DLD1 (cell line): ENCODE data around the gene ELMO1.

Experiments used
- in situ Hi-C: cut with HindIII; loops from 2 replicates; pipeline ENCODE4 v1.10.0; 2017; ENCODE audit warnings: low sequenced_read_pairs

ELMO1 gene

DNA sequence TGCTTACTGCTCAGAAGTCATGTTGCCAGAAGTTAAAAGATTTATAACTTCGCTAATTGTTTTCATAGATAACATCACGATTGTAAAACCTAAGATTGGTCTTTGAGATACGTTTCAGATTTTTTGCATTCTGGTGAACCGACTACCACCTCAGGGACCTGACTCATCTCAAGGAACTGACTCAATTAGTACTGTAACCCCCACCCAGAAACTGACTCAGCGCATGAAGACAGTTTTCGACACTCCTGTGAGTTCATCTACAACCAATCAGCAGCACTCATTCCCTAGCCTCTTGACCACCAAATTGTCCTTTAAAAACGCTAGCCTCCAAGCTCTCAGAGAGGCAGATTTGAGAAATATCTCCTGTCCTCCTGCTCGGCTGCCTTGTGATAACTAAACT, 72.3 kb downstream of the ELMO1 start:
- in situ Hi-C loops: no loop called here

DNA sequence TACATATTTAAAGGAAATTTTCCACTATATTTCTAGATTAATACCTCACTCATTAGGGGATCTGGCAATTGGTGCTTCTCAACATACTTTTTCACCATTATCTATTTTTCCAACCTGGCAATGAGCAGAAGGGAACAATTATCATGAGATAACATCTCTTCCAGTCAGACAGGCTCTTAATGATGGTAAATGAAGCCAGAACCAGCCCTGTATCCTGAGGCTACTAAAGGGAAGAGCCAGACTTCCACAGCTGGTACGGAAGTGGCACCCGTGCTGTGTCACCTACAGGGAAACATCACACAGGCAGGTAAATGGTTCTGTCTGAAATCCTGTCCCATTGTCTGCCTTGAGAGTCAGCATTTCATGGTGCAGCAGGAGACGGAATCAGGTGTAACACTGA, 75.9 kb downstream of the ELMO1 start:
- in situ Hi-C loops: no loop called here

DNA sequence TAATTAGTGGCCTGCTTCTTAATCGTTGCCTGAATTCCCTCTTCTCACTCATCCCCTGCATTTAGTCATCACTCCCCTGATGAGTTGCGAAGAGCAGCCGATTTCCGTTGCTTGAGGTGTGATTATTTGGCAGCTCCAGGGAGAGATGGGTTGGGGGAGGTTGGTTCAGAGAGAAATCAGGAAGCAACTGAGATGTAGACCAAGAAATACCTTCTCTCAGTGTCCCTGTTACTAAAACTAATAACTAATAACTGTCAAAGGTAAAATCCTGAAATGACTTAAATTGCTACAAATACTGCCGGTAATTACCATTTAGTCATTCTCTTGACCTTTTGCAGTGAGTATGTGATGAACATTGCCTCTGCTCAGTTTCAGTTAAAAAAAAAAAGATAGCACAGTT, 76.9 kb downstream of the ELMO1 start:
- in situ Hi-C loops: no loop called here

DNA sequence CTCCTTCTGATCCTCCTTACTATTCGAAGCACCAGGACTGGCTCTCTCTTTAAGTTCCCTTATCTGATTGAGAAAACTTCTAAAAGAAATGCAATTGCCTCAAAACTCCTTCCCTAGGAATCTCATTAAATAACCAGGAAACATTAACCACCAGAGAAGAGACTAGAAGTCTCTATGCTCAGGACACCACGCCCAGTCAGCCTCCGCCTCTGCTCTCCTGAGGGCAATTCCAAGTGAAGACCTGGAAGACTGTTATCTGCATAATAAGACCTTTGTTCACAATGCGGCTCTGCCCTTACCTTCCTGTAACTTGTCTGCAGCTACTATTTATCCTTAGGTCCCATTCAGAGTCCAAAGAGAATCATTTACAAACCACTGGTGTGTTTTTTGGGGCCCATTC, 78.8 kb downstream of the ELMO1 start:
- in situ Hi-C loops: no loop called here

DNA sequence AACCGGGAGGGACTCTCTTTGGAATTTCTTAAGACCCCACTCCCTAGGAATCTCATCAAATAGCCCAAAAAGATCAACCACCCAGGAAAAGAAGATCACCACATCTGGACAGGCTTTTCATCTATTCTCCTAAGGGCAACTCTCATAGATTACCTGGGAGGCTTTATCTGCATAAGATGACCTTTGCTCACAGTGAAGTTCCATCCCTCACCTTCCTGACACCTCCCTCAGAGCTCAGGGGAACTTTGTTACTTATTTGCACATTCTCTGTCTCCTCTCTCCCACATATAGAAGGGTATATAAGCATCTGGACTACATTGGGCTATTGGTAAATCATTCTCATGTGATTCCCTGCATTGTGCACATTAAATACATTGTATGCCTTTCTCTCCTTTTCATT, 80.1 kb downstream of the ELMO1 start:
- in situ Hi-C loops: no loop called here

DNA sequence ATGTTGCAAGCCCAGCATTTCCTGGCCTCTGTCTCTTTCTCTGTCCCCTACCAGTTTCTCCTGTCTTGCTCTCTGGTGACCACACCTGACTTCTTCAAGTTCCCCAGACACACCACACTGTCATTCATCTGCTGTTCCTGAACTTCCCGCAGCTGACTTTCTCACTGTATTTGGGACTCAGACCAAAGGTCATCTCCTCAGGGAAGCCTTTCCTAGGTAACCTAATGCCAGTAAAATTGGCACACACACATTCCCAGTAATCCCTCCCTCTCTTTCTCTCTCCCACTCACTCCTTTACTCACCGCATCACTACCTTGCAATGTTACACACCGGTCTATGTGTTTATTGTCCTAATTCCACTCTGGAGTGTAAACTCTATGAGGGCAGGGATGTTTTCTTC, 81.7 kb downstream of the ELMO1 start:
- in situ Hi-C loops: no loop called here

DNA sequence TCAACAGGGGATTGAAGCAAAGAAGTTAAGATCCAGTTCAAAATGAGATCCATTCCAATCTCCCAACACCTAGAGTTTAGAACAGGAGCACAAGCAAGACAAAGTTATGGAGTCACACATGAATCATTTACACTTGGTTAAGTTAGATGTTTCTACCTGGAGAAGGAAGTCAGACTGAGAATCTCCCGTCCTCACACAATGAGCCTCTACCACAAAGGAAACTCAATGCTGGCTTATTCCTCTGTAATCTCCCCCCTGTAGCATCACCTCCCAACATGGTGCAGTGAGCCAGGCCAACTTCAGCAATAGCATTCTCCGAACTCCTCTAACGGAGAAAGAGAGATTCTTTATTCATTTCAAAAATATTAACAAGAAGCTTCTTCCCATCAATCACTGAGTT, 82.2 kb downstream of the ELMO1 start:
- in situ Hi-C loops: no loop called here

DNA sequence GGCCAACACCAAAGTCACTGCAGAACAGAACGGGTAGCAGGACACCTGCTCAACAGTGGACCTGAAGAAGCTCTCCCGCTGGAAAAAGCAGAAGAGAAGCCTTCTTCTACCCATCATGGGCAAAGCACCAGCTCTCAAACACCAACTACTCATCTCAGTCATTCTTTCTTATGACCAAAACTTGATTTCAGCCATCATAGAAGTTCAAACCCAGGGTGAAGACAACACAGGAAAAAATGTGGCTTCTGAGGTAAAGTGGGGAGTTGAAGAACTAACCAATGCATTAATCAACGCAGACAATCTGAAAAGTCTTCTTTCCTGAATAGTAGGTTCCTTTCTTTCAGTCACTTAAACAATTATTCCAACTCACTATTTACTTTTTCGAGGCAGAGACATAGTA, 83.3 kb downstream of the ELMO1 start:
- in situ Hi-C loops: no loop called here

DNA sequence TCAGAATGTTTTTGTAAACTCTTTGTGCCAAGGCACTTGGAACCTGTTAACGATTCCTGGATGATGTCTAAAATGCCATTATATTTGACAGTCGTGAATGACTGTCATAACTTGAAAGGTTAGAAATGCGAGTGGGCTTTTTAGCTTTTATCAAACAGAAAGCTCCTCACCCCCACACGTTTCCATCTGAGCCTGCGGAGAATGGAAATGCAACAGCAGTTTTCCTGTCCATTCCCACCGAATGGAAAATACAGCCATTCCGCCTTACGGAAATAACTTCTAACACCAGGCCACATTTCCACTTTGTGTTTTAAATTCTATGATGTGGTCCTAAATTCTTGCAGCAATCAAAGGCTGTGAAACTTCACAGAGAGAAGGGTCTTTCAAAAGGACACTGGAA, 83.8 kb downstream of the ELMO1 start:
- in situ Hi-C loops: no loop called here

DNA sequence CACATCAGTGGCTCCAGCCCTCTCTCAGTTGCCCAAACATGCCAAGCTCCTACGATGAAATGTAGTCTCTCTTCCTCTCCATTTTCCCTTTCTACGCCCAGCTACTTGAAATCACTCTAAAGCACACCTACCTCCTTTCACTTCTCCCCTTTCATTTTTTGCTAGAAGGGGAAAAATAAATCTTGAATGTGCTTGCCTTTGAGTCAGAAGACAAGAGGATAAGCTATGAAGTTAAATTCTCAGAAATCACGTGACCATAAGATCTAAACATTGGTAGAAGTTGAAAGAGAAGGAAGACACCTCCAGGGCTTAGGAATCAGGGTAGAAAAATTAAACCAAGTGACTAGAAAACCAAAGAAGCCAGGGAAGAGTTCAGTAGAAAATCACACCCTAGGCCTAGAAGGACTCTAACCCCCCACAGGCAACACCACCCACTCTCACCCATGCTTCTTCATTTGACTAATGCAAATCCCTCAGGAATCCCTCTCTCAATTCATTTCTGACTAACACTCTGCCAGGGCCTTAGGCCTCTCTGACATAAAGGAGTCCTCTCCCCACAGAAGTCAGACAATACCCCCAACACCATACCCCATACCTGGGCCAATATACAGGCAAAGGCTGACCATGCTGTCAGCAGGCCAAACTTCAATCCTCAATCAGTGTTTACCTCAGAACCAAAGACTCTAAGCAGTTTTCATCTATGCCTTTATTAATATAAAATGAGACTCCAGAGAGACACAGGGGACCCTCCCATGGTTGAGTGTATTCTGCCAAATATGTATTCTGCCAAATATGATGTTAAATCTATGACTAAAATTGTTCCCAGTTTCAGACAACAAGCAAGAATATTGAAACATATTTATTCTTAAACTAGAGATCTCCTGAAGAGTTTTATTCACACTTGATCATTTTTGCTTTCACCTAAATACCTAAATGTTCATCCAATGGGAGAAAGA, 84.8 kb downstream of the ELMO1 start:
- in situ Hi-C loops: no loop called here

DNA sequence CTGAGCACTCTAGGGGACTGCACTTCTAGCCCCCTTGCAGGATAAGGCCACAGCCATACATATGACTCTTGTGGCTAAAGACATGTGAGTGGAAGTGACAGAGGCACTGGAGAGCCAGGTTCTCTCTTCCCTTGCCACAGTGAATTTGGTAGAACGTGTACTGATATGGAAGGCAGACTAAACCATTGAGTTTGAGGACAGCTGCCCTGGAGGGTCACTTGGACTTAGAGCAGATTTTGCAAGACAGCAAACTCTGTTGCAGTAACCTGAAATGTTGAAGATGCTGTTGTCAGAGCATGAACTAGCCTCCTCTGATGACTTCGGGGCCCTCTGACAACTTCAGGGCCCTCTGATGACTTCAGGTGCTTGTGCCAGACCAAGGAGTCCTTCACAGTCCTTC, 85.9 kb downstream of the ELMO1 start:
- in situ Hi-C loops: no loop called here

DNA sequence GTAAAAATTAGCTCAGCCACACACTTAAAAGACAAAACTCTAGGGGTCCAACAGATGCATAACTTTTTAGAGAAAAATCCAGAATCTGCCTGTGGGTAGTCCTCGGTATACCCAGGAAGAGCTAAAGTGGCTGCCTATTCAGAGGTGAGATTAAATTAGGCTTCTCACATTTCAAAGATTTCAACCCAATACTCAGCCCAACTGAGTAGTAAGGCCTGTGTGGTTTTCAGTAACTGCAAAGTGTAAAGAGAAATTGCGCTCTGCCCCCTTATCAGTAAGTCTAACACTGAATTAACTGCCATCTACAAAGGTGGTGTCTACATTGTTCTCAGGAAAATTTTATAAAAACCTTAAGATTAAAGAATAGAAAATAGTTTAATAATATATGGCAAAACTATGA, 88.2 kb downstream of the ELMO1 start:
- in situ Hi-C loops: no loop called here

DNA sequence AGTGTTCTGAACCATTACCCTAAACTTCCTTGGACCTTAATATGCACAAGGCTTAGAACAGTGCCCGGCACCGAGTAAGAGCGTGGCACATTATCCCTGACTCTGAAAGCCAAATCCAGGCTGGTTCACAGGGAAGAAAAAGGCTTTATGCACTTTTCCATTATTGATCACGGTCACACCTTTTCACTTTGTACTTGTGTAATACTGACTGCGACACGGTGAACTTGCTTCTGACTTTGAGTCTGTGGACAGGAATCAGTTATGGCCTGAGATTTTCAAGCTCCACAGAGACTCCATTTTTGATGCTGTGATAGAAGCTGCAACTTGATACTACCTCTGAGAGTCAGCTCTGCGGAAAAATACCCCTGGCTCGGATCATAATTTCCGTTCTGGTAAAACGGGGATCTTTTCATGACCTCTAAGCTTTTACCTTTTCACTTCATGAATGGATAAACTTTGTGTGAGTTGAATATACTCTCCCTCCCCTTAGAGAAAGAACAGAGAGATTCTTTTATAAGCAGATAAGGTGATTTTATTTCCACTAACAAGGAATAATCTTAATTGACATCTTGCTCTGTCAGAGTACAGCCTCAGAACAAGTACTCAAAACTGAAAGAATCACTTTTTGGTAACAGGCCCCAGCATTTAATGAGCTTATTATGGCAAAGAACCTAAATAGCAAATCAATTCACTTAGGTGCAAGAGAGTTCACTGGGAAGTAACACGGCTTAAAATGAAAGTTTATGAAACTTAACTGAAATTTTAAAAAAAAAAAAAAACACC, 88.8 kb downstream of the ELMO1 start:
- in situ Hi-C loops: no loop called here

DNA sequence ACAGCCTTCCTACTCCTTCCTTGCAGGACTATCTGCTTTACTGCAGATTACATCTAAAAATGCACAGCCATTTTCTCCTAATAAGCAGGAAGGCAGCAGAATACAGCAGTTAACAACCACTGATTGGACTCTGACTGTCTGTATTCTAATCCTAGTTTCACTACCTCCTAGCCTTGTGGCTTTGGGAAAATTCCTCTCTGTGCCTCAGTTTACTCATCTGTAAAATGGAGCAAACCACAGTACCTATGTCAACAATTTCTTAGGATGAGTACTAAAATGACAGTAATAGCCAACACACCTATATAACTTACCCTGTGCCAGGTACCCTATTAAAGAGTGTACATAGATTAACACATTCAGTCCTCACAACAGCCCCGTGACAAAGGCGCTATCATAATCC, 89.5 kb downstream of the ELMO1 start:
- in situ Hi-C loops: no loop called here

DNA sequence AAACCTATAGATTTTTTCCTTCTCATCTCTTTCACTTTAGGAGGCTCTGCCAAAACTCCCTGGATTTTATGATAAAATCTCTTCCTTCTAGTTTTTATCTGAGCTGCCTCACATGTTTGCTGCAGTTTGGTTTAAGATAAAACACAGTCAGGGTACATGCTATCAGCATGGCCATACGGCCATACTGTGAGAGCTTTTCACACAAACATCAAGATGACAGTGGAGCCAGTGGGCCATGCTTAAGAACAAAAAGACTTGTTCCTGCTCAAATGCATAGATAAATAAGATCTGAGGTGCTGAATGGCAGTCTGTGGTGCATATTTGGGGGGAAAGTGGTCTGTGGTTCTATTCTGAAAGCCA, 91.0 kb downstream of the ELMO1 start:
- in situ Hi-C loops: no loop called here

DNA sequence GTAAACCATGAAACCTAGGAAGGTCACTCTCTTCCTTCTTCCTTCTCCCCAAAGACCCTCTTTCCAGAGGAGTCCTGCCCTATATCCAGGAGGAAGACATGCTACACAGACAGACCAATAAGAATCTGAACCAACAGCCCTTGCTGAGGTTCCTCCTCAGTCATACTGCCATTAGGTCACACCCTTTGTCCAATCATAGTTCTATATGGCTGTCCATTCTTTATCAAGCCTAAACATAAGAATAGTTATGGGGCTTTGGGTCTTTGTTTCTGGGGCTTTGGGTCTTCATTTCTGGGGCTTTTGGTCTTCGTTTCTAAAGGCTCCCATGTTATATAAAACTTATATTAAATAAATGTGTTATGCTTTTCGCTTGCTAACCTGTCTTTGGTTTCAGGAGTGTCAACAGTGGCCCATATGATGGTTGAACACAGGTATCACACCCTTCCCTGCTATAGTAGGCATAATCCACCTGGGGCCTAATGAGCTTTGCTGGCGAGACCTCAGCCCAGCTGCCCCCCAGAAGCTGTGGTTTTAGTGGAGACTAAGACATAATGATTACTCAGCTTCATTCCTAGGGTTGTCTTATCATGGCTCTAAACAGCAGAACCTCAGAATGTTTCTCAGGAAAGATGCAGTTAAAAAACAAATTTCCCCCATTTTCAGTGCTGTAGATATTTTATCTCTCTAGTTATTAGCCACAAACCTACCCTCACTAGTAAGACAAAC, 91.6 kb downstream of the ELMO1 start:
- in situ Hi-C loops: no loop called here

DNA sequence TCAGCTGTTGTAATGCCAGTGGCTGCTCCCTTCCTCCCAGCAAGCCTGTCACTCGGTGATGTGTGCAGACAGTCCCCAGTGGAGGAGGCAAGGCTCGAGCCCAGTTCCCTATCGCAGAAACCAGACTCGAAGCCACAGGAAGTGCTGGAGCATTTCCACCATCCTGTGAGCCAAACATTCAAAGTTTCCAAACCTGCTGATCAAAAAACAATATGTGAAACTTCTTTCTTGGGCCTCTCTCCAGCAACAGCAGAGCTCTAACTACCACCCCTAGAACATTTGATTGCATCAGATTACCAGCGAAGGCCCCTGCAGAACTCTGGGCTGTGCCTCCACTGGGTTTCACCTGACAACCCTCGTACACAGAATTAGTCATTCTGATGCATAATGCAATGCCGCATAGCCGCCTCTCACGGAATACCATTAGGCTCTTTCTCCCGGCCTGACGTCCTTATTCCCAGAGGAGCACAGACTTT, 94.0 kb downstream of the ELMO1 start:
- in situ Hi-C loops: no loop called here

DNA sequence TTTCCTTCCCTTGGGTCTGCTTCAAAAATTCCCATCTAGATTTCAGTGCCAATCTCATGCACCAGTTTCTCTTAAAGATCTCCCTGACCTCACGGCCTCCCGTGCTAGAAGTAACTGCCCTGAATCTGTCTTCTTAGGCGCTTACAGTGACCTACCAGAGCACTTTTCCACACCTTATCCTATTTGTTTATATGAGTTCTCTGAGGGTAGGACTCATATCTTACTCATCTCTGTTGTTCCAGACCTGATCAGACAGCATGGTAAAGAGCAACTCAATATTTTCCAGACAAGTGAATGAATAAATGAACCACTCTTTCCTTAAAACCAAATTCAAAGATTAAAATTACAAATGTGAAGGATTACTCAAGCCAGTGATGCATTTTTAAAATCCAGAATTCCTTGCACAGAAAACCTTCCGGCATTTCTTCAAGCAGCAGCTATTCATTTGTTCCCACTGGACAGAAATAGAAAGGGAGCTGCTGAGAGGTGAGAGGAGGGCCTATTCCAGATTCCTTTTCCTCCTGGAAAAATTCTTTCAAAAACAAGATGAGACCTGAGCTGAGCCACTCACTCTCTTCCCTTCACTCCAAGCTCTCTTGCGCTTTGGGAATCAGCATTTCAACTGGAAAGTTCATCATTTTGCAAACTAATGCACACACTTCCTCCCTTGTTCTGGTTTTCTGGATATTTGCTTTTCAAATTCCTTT, 94.6 kb downstream of the ELMO1 start:
- in situ Hi-C loops: no loop called here

DNA sequence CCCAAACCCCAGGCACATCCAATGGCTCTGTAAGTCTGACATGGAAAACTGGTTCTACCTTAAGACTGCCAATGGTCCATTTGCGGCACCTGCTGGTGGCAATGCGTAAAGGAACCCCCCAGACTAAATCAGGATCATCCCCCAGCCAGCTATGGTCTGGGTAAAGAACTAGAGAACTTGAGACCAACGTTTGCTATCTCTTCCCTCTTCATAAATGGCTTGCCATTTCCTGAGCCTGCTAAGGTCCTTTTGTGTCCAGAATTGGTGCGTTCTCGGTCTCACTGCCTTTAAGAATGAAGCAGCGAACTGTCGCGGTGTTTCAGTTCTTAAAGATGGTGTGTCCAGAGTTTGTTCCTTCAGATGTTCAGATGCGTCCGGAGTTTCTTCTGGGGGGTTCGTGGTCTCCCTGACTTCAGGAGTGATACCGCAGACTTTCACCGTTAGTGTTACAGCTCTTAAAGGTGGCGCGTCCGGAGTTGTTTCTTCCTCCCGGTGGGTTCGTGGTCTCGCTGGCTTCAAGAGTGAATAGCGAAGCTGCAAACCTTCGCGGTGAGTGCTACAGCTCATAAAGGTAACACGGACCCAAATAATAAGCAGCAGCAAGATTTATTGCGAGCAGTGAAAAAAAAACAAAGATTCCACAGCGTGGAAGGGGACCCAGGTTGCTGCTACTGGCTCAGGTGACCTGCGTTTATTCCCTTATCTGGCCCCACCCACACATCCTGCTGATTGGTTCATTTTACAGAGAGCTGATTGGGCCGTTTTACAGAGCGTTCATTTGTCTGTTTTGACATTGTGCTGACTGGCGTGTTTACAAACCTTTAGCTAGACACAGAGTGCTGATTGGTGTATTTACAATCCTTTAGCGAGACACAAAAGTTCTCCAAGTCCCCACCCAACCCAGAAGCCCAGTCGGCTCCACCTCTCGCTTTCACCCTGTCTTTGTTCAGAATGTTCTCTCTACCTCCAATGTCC, 95.4 kb downstream of the ELMO1 start:
- in situ Hi-C loops: no loop called here
